Adrenal gland (tissue), 12 donors: Measurements from ENCODE around the gene HLTF. TPM values are rescaled to one million over a fixed set of nuclear protein-coding genes. Genes with fewer than 3 reads are reported as not detected.

Source experiments
- DNase-seq, 7 donors: peaks; one replicate each; pipeline ENCODE4 v3.0.0-alpha.2; 2019 to 2020
- H3K27ac ChIP-seq, 5 donors: fragments of 200-600 bp; sonication (generic) in 4 of 5; 1 replicate in 3 of 5; 2 replicates in 2 of 5; pipeline versions ENCODE4 v1.5.1 to v1.8.0; 2016 to 2020; ENCODE audit warnings: mild to moderate bottlenecking in 1 of 5
- H3K27me3 ChIP-seq: fragments of 200-600 bp; 2 replicates; pipeline ENCODE4 v1.8.0; 2021
- H3K36me3 ChIP-seq, 2 donors: fragments of 200-600 bp; replicated peaks in 1 of 2; 1 replicate in 1 of 2; 2 replicates in 1 of 2; pipeline versions ENCODE4 v1.5.1 to v1.8.0; 2018 to 2022
- H3K4me1 ChIP-seq, 2 donors: fragments of 200-600 bp; replicated peaks in 1 of 2; 1 replicate in 1 of 2; 2 replicates in 1 of 2; pipeline versions ENCODE4 v1.5.1 to v1.8.0; 2018 to 2021
- H3K4me3 ChIP-seq, 4 donors: fragments of 200-600 bp; sonication (generic) in 3 of 4; one replicate each; pipeline ENCODE4 v1.5.1; 2016 to 2018
- H3K9me3 ChIP-seq, 3 donors: fragments of 200-600 bp; sonication (generic) in 1 of 3; replicated peaks in 1 of 3; 1 replicate in 2 of 3; 2 replicates in 1 of 3; pipeline versions ENCODE4 v1.5.1 to v1.8.0; 2016 to 2021
- POLR2A ChIP-seq, 2 donors: fragments of 450-650 bp; IDR thresholded peaks; one replicate each; pipeline ENCODE4 v1.6.1; 2017; ENCODE audit warnings: antibody characterized with exemption in 2 of 2, mild to moderate bottlenecking in 2 of 2, moderate library complexity in 1 of 2
- WGBS, 4 donors: extraction: QIAGEN DNeasy Blood & Tissue Kit in 2 of 4; methylation state at CpG; one replicate each; pipeline versions ENCODE4 v1.1.5 to v1.1.7; 2013 to 2017; 5-methylcytosine and 5-hydroxymethylcytosine counted together
- intact Hi-C, 2 donors: fragments of 100-400 bp; cut with DNase I; formaldehyde crosslinking; loops; one replicate each; pipeline versions ENCODE4 v1.14.1 to v1.15.0; 2022 to 2023
- polyA plus RNA-seq, 3 donors: library from polyadenylated mRNA; stranded (reverse); fragments of 200-250 nt in 2 of 3; fragments of 350-450 nt in 1 of 3; fragmentation: Illumina TruSeq in 1 of 3; extraction: RNeasy Lipid Tissue Mini Kit (QIAGEN cat#74804) in 1 of 3; gene quantifications; one replicate each; pipeline ENCODE4 v1.2.3, GENCODE V29; 2013 to 2014
- total RNA-seq, 9 donors: library from RNA; depleted of rRNA in 4 of 9; stranded (reverse); fragments of >200 nt in 4 of 9; fragments of 120-200 nt in 1 of 9; fragmentation: NEBNext Ultra II Directional in 1 of 9; extraction: Animal tissue kit (Norgen Biotek cat#: 25700) in 1 of 9; gene quantifications; one replicate each; pipeline versions ENCODE4 v1.1.0 to v1.2.4, GENCODE V29; 2013 to 2023
- TF ChIP-seq, protein P1 (sequence below), 6 experiments: fragments of 450-650 bp in 4 of 6; fragments of 200-600 bp in 2 of 6; sonication (generic) in 1 of 6; IDR thresholded peaks; 1 replicate in 5 of 6; 2 replicates in 1 of 6; pipeline versions ENCODE4 v1.5.1 to v1.8.0; 2016 to 2021; ENCODE audit warnings: antibody characterized with exemption in 6 of 6, mild to moderate bottlenecking in 2 of 6, moderate library complexity in 1 of 6
- donor health status: healthy with polysubstance abuse.
- donor health status: Bipolar disorder and iron deficiency.
- donor health status: DM: yes; HTN: yes; CAD: no.
- donor health status: DM: no; HTN: no; CAD: no.
- donor health status: DM: no; HTN: no; CAD: no.
- donor health status: DM: yes; HTN: yes; CAD: no.

The HLTF gene
- total and polyA plus RNA-seq, 12 donors: 5.6 to 102 (median 46.7) TPM

DNA sequence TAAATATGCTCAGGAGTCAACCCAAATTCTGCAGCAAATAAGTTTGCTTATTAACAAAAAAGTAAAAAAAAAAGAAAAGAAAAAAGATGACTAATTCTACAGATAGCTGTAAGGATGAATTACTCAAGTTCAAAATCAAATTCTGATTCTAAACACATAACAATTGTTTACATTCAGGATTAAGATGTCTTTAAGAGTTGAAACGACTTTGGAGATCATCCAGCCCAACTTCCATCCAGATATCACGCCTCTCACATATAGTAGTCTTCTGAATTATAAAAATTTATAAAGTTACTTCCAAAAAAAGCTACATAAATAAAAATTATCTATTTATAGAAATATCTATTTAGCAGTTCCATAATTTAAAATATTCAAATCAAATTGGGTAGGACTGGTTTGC is 55.2 kb downstream of the HLTF start:
- Histone ChIP-seq H3K36me3 (peaks cover 0 to 10% of the 10 kb centered on the region in 2 donors), H3K27ac (no peak overlapping the region), H3K9me3 (no peaks in the 10 kb centered on the region), H3K27me3 (no peaks in the 10 kb centered on the region), H3K4me3 (no peak overlapping the region), H3K4me1 (no peaks in the 10 kb centered on the region)
- TF ChIP-seq, protein P1, sequence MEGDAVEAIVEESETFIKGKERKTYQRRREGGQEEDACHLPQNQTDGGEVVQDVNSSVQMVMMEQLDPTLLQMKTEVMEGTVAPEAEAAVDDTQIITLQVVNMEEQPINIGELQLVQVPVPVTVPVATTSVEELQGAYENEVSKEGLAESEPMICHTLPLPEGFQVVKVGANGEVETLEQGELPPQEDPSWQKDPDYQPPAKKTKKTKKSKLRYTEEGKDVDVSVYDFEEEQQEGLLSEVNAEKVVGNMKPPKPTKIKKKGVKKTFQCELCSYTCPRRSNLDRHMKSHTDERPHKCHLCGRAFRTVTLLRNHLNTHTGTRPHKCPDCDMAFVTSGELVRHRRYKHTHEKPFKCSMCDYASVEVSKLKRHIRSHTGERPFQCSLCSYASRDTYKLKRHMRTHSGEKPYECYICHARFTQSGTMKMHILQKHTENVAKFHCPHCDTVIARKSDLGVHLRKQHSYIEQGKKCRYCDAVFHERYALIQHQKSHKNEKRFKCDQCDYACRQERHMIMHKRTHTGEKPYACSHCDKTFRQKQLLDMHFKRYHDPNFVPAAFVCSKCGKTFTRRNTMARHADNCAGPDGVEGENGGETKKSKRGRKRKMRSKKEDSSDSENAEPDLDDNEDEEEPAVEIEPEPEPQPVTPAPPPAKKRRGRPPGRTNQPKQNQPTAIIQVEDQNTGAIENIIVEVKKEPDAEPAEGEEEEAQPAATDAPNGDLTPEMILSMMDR (IDR thresholded peaks at IDR 0.05): no peak
- no peak for TF ChIP-seq POLR2A (IDR thresholded peaks at IDR 0.05)
- intact Hi-C loops: no loop called here
- 91 to 96% (median 94%) methylated on average over 2 of the region's 2 CpGs for WGBS, 4 donors
- DNase-seq: no peak

- no peaks in the 10 kb centered on the region for H3K27me3 ChIP-seq
- peaks cover 0 to 6% (median 0%) of the 10 kb centered on the region in 3 donors for H3K9me3 ChIP-seq
- no peak overlapping the region for H3K27ac ChIP-seq
- WGBS, 4 donors: 72 to 77% (median 76%) methylated on average over 4 of the region's 4 CpGs
- no peak overlapping the region for H3K4me3 ChIP-seq
- TF ChIP-seq, protein P1 (IDR thresholded peaks at IDR 0.05): no peak
- TF ChIP-seq POLR2A (IDR thresholded peaks at IDR 0.05): no peak
- intact Hi-C loops: no loop called here
- no peaks in the 10 kb centered on the region for H3K4me1 ChIP-seq
- peaks cover 0 to 36% of the 10 kb centered on the region in 2 donors for H3K36me3 ChIP-seq
- DNase-seq: no peak
These were observed 59.6 kb downstream of the HLTF start for GRCh38 chr3:149026718-149027117.

DNA sequence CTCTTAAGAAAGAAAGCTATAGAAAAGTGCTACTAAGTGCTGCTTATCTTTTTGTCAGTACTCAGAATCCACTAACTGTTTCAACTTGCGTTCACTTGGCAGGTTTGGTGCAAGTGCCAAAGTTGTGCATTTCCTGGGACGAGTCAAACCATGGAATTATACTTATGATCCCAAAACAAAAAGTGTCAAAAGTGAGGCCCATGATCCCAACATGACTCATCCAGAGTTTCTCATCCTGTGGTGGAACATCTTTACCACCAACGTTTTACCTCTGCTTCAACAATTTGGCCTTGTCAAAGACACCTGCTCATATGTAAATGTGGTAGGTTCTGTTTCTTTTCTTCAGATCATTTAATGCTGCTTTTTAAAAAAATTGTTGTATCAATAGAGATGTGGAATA is 62.4 kb downstream of the HLTF start:
- DNase-seq: no peak
- H3K36me3 ChIP-seq: peaks cover 0 to 36% of the 10 kb centered on the region in 2 donors
- peaks cover 0 to 6% (median 0%) of the 10 kb centered on the region in 3 donors for H3K9me3 ChIP-seq
- whole genome bisulfite sequencing, 4 donors: 78 to 87% (median 85%) methylated on average over 3 of the region's 3 CpGs
- no peaks in the 10 kb centered on the region for H3K27me3 ChIP-seq
- H3K4me1 ChIP-seq: no peaks in the 10 kb centered on the region
- intact Hi-C loops: no loop called here
- no peak overlapping the region for H3K4me3 ChIP-seq
- H3K27ac ChIP-seq: no peak overlapping the region
- TF ChIP-seq POLR2A (IDR thresholded peaks at IDR 0.05): no peak
- TF ChIP-seq, protein P1 (IDR thresholded peaks at IDR 0.05): no peak

GRCh38 chr3:149021830-149022229 is 64.5 kb downstream of the HLTF start:
- intact Hi-C loops: no loop called here
- no peaks in the 10 kb centered on the region for H3K27me3 ChIP-seq
- 47 to 65% (median 50%) methylated on average over 1 of the region's 1 CpG for WGBS, 4 donors
- TF ChIP-seq, protein P1 (IDR thresholded peaks at IDR 0.05): no peak
- no peak for TF ChIP-seq POLR2A (IDR thresholded peaks at IDR 0.05)
- H3K36me3 ChIP-seq: peaks cover 0 to 32% of the 10 kb centered on the region in 2 donors
- no peak overlapping the region for H3K27ac ChIP-seq
- peaks cover 0 to 6% (median 0%) of the 10 kb centered on the region in 3 donors for H3K9me3 ChIP-seq
- H3K4me3 ChIP-seq: no peak overlapping the region
- H3K4me1 ChIP-seq: peaks cover 0 to under 1% of the 10 kb centered on the region in 2 donors
- DNase-seq: no peak
